Smooth muscle cell of the pulmonary artery (primary cell): ENCODE data around the gene MRPL21. TPM values are rescaled to one million over a fixed set of nuclear protein-coding genes. Genes with fewer than 3 reads are reported as not detected.

ENCODE experiments used
- total RNA-seq: library from RNA; depleted of rRNA; stranded (reverse); fragments of >200 nt; gene quantifications from 2 replicates; pipeline ENCODE4 v1.2.3, GENCODE V29; 2014

MRPL21 gene
- 24.5 and 38.3 TPM in 2 replicates for total RNA-seq

DNA sequence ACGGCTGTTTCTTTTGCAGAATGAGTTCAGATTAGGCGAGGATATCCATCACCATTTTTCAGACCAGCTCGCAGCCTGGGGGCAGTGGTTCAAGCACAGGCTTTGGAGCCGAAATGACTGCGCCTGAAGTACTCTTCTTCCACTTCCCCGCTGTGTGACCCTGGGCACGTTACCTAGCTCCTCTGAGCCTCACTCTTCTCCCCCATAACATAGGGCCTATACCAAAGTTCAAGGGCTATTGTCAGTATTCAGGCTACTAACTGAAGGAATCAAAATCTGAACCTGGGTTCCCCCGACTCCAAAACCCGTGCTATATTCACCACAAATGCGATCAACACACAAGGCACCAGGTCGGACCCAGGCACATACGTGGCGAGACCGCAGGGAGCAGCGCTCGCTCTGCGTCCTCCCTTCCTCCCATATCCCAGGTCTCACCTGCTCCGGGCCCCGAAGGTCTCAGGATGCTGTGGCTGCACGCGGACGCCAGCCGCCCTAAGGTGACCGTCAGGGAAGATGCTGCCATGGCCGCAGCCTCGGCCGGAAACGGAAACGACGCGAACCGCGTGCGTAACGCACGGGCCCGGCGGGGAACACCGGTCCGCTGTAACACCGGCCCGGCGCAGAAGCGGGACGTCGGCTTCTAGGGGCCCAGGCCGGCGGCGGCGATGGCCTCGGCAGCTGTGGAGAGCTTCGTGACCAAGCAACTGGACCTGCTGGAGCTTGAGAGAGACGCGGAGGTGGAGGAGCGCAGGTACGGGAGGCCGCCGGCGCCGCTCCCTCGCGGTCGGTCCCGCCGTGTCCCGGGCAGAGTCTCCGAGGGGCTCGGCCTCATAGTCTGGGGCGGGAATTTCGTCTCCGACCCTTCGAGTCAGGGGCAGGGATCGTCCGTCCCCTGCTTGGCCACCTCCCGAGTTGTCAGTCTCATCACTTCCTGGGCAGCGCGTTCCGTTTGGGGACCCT lies at the start of gene MRPL21, which contains the start of gene IGHMBP2:
Gene MRPL21 (minus strand): TSS at position 545 of the 960 bp plus-strand sequence. CDS start 22 bp downstream, at position 523.
Gene IGHMBP2 (plus strand): TSS at position 604 of the 960 bp plus-strand sequence. CDS start 62 bp downstream, at position 666.

DNA sequence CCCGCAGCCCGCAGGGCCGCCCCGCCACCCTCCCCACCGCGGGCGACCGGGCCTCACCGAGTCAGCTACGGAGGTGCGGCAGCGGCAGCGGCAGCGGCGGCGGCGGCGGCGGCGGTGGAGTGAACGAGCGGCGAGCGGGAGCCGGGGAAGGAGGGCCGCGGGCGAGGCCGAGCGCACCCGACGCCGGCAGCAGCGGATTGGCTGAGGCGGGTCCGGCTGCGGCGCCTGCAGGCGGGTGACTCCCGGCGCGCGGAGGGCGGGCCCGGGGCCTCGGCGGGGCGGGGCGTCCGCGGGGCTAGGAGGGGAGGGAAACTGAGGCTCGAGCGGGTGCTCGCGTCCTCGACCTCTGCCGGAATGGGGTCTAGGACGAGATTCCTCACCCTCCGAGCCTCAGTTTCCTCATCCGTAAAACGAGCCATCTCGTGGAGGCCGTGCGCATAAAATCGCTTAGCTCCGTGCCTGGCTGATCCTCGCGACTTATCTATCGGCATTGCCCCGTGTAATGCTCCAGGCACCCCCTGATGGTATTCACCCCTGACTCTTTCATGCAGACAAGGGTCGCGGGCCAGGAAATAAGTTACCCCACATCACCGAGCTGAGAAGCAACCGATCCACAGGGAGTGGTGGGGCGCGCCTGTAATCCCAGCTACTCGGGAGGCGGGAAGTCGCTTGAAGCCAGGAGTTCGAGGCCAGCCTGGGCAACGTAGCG lies 61.8 kb downstream of the MRPL21 start, which contains the start of gene CPT1A:
Gene CPT1A (minus strand): TSS at position 199 of the 709 bp plus-strand sequence. CDS start 26,442 bp downstream, outside the sequence.

Other genes with a start within 250 kb of the MRPL21 start
- 0.13 and 0.56 TPM in 2 replicates for gene GAL, start 219.3 kb downstream of the MRPL21 start, total RNA-seq
- gene TESMIN, start 152.3 kb downstream of the MRPL21 start, total RNA-seq = 0.10 and 0.26 TPM in 2 replicates
- 53.2 and 65.2 TPM in 2 replicates for gene CPT1A, start 61.9 kb downstream of the MRPL21 start, total RNA-seq
- gene IGHMBP2, start 59 bp upstream of the MRPL21 start, total RNA-seq = 12.1 and 14.4 TPM in 2 replicates
- 0.13 TPM in 1 of 2 replicates, not detected in the other for gene MRGPRD, start 77.2 kb upstream of the MRPL21 start, total RNA-seq
- gene MRGPRF, start 109.4 kb upstream of the MRPL21 start, total RNA-seq = 20.2 and 65.7 TPM in 2 replicates
- gene TPCN2, start 145.1 kb upstream of the MRPL21 start, total RNA-seq = 10.9 and 12.8 TPM in 2 replicates